Testis (tissue), 2 donors: ENCODE measurements around the gene HSPA14.

Experiments
- CTCF ChIP-seq, 3 experiments: fragments of 450-650 bp in 2 of 3; fragments of 200-600 bp in 1 of 3; sonication (generic) in 1 of 3; IDR thresholded peaks; one replicate each; pipeline ENCODE4 v1.5.1; 2016 to 2019; ENCODE audit warnings: antibody characterized with exemption in 3 of 3, mild to moderate bottlenecking in 2 of 3, moderate library complexity in 1 of 3
- POLR2A ChIP-seq: fragments of 450-650 bp; IDR thresholded peaks from one replicate; pipeline ENCODE4 v1.6.1; 2017; ENCODE audit warnings: antibody characterized with exemption, mild to moderate bottlenecking, moderate library complexity

GRCh38 chr10:14910953-14911352, 72.8 kb downstream of the HSPA14 start:
- TF ChIP-seq POLR2A (no peak), CTCF (IDR thresholded peaks at IDR 0.05) (no peak)
